ENCODE results near the gene COL27A1.

Gene COL27A1

DNA sequence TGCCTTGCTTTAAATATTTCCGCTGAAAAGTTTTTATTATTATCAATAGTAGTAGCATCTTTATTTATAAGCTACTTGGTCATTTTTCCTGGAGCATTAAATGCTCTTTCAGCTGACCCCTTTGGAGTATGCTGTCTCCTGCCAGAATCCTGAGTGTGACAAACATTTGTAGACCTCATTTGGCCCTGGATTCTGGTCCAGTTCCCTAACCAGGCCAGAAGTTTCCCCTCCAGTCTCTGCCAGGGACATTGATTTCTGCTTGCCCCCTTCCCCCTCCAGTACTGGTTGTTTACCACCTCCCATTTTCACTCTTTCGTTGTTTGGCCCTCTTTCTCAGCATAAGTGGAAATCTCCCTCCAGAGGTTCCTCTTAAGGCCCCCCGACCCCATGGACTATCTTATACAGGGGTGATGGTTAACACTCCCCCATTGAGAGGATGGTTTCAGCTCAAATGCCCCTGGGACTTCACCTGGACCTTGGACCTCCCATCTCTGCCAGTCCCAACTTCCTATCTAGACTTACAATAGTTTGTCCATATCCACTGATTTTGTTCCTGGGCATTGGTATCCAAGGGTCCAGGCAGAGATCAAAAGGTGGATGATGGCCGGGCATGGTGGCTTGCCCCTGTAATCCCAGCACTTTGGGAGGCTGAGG lies 24.6 kb upstream of the COL27A1 start:
- ChIA-PET POLR2A (no interaction called here), CTCF (interaction anchor here (1.6 to 1.9 kb wide), 2 partner anchors 10 to 51 kb away, joined by 4 to 5 read pairs; no protein-coding TSS in a partner anchor)

GRCh38 chr9:114131808-114132549 lies 23.4 kb upstream of the COL27A1 start:
- ChIA-PET POLR2A (no interaction called here), CTCF (interaction anchor here (0.9 to 2.1 kb wide), 6 partner anchors 9 to 52 kb away, joined by 3 to 6 read pairs (median 4); partner anchors contain the start of gene COL27A1)
- DNase-seq (ENCODE audit: extremely low spot score): no peak
- TF ChIP-seq, protein P1, sequence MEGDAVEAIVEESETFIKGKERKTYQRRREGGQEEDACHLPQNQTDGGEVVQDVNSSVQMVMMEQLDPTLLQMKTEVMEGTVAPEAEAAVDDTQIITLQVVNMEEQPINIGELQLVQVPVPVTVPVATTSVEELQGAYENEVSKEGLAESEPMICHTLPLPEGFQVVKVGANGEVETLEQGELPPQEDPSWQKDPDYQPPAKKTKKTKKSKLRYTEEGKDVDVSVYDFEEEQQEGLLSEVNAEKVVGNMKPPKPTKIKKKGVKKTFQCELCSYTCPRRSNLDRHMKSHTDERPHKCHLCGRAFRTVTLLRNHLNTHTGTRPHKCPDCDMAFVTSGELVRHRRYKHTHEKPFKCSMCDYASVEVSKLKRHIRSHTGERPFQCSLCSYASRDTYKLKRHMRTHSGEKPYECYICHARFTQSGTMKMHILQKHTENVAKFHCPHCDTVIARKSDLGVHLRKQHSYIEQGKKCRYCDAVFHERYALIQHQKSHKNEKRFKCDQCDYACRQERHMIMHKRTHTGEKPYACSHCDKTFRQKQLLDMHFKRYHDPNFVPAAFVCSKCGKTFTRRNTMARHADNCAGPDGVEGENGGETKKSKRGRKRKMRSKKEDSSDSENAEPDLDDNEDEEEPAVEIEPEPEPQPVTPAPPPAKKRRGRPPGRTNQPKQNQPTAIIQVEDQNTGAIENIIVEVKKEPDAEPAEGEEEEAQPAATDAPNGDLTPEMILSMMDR (IDR thresholded peaks at IDR 0.05; ENCODE audit: control extremely low read depth, extremely low read depth, low read depth, missing control alignments): no peak

More for the DNA sequence above, 24.6 kb upstream of the COL27A1 start:
- no peak for DNase-seq (ENCODE audit: extremely low spot score)
- TF ChIP-seq, protein P1 (IDR thresholded peaks at IDR 0.05; ENCODE audit: control extremely low read depth, extremely low read depth, low read depth, missing control alignments): no peak

DNA sequence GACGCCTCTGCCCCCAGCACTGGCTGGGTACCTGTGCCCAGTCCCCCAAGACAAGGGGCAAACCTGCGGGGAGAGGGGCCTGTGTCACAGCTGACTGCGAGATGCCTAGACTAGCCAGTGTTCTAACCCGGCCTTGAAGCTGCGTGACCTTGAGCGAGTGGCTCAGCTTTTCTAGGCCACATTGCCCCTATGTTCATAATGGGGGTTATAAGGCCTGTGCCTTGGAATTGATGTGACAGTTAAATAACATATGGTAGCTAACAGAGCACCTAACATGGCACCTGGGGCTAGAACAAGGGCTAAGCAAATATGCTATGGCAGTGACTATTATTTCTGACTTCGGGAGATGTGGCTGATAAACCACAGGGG lies 22.8 kb upstream of the COL27A1 start:
- ChIA-PET POLR2A (no interaction called here), CTCF (interaction anchor here (0.9 to 2.1 kb wide), 6 partner anchors 8 to 53 kb away, joined by 3 to 6 read pairs (median 4); partner anchors contain the start of gene COL27A1)
- no peak for DNase-seq (ENCODE audit: extremely low spot score)
- TF ChIP-seq, protein P1 (IDR thresholded peaks at IDR 0.05; ENCODE audit: control extremely low read depth, extremely low read depth, low read depth, missing control alignments): no peak

- DNase-seq (ENCODE audit: extremely low spot score): no peak
- TF ChIP-seq, protein P1 (IDR thresholded peaks at IDR 0.05; ENCODE audit: control extremely low read depth, extremely low read depth, low read depth, missing control alignments): no peak
- CTCF ChIA-PET: interaction anchor here (0.7 kb wide), 1 partner anchor 156 kb away, joined by 3 read pairs; no protein-coding TSS in a partner anchor
- POLR2A ChIA-PET: no interaction called here
Observed at GRCh38 chr9:114134827-114135396, 20.4 kb upstream of the COL27A1 start.

DNA sequence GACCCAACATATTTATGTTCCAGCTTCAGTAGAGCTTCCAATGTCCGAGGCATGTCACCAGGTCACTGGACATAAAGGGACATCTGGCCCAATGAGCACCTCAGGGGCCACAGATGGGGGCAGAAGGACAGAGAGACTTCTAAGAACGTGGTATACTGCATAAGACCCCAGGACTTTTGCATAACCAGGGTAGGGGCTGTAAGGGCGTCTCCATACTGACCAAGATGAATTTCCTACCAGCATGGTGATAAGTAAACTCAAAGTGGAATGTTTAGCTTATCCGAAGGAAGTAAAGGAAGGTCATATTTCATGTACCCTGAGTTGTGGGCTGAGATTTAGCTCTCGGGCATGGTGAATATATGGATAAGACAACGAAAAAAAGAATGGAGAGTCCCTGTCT lies 17.5 kb upstream of the COL27A1 start:
- DNase-seq (ENCODE audit: extremely low spot score): no peak
- ChIA-PET POLR2A (no interaction called here), CTCF (interaction anchor here (0.8 to 2.0 kb wide), 2 partner anchors 30 to 153 kb away, joined by 3 to 4 read pairs; no protein-coding TSS in a partner anchor)
- TF ChIP-seq, protein P1 (IDR thresholded peaks at IDR 0.05; ENCODE audit: control extremely low read depth, extremely low read depth, low read depth, missing control alignments): no peak

DNA sequence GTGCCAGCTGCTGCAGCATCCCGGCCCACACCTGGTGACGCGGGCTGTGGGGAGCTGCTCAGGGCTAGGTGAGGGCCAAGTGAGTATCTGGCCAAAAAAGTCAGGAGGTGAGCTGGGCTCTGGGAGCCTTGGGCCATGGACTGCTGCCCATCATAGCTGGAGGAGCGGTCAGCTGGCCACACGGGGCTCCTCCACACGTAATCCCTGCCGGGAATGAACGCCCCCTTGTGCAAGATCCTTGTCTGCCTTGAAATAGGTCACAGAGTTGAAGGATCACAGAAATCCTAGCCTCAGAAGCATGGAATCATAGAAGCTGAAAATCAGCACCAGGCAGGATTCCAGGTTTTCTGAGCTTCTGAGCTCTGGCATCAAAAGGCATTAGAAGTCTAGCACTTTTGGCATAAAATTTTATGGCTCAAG lies 16.8 kb upstream of the COL27A1 start:
- no peak for DNase-seq (ENCODE audit: extremely low spot score)
- POLR2A ChIA-PET: no interaction called here
- TF ChIP-seq, protein P1 (IDR thresholded peaks at IDR 0.05; ENCODE audit: control extremely low read depth, extremely low read depth, low read depth, missing control alignments): no peak
- CTCF ChIA-PET: interaction anchor here (1.8 kb wide), 1 partner anchor 13 kb away, joined by 4 read pairs; no protein-coding TSS in a partner anchor
